Frontal cortex (tissue), 4 donors: ENCODE measurements around the gene KRT86. TPM values are rescaled to one million over a fixed set of nuclear protein-coding genes. Genes with fewer than 3 reads are reported as not detected.

Source experiments
- DNase-seq, 2 donors: peaks; one replicate each; pipeline ENCODE4 v3.0.0; 2012; ENCODE audit warnings: low spot score in 2 of 2
- FAIRE-seq: peaks from 2 replicates; lab custom pipeline; 2012; peaks lifted over from hg19 to GRCh38; lab: Jason Lieb, UNC
- total RNA-seq: library from RNA; depleted of rRNA; stranded (reverse); fragments of >200 nt; gene quantifications from one replicate; pipeline ENCODE4 v1.2.3, GENCODE V29; 2014
- donor health status: control.
- donor health status: control.
- donor health status: control.

Gene KRT86
- under 0.01 TPM for total RNA-seq

DNA sequence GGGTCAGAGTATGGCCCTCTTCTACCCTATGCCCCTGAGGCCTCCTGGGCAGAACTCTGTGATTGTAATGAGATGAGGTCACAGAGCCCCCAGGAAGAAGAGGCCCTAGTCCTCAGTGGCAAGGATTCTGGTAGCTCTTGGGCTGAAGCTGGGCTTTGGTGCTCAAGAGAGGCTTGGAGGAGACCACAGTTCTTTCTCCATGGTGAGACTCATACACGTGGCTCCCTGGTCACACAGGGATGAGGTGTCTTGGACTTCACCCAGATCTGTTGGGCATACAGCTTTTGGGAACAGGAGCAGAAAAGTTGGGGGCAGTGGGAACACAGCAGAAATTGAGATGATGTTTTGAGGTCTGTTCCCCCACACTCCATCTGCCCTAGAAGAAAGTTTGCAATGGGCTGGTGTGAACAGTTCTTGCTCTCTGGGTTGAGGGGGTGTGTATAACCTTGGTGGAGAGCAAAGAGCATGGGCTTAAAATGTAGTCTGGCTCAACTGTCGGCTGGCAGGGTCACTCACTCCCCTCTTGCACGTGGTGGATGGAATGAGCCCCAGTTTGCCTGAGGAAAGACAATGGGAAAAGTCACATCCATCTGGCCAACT, at the start of gene KRT86:
KRT86 (plus strand) TSS at position 125 of the 600 bp plus-strand sequence. CDS start 27,272 bp downstream, outside the sequence.
- no peak for DNase-seq
- FAIRE-seq: no peak

DNA sequence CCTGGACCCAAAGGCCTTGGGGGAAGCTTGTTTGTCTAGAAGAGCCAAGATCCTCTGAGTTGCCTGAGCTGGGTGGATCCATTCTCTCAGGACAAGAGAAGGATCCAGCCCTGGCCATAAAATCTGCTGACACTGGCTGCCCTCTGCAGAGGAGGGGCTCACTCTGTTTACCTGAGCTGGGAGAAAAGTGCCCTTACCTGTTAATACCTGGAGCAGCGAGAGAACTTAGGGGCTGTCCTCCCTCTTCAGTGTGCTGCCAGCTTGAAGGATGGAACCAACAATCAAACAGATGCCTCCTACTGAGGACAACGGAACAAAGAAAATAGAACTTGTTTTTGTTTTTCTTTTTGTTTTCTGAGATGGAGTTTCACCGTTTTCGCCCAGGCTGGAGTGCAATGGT, 48.7 kb upstream of the KRT86 start:
- no peak for DNase-seq
- no peak for FAIRE-seq

DNA sequence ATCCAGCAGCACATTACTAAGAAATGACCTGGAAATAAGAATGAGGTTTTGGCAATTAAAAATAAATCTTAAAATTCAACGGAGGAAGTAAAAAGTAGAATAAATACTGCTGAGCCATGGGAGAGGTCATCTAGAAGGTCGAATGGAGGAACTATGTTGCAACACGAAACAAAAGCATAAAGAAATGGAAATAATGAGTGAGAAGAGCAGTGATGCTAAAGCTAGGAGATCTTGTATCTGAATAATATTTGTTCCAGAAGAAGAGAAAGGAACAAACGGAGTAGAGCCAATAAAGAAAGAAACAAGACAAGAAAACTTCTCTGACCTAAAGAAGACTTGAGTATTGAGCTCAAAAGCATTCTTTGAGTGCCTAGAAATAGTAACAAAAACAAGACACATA, 48.0 kb upstream of the KRT86 start:
- FAIRE-seq: no peak
- DNase-seq: no peak

DNA sequence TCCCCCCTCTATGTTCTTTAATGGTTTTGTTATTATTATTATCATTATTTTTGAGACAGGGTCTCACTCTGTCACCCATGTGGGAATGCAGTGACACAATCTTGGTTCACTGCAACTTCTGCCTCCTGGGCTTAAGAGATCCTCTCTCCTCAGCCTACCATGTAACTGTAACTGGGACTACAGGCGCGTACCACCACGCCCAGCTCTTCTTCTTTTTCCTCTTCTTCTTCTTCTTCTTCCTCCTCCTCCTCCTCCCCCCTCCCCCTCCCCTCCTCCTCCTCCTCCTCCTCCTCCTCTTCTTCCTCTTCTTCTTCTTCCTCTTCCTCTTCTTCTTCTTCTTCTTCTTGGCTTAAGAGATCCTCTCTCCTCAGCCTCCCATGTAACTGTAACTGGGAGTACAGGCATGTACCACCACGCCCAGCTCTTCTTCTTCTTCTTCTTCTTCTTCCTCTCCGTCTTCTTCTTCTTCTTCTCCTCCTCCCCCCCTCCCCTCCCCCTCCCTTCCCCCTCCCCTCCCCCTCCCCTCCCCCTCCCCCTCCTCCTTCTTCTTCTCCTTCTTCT, 46.8 kb upstream of the KRT86 start:
- FAIRE-seq (no peak), DNase-seq (no peak)

DNA sequence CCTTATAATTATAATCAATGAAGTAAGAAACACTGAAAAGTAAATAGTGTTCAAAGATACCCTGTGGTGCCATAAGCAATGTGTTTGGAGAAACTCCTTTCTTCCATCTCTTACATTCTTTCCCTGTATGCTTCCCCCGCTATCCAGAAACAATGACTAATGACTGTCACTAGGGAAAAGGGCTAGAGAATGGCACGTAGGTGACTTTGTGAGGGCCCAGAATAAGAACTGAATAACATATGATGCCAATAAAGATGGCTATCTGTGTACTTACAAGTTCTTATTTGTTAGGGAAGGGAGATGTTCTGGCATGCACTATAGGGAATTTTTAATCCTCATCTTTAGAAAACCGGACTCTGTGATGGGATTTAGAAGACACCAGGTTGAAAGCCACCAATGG, 46.1 kb upstream of the KRT86 start:
- FAIRE-seq: no peak
- DNase-seq: no peak

DNA sequence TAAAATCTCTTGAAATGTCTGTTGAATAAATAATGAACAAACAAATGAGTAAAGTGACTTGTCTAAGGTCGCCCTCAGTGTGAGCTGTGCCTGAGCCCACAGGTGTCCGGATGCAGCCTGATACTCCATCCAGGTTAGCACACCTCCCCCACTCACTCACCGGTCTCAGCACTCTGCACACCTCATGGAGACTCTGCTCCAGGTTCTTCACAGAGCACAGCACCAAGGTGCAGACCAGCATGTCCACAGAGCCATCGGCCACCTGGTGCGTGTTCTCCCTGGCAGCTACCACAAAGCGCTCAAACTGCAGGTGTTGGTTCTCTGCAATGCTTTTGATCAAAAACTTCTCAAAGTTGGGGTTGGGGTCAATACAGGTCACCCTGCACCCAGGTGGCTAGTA, 45.5 kb upstream of the KRT86 start:
- no peak for FAIRE-seq
- DNase-seq: no peak

DNA sequence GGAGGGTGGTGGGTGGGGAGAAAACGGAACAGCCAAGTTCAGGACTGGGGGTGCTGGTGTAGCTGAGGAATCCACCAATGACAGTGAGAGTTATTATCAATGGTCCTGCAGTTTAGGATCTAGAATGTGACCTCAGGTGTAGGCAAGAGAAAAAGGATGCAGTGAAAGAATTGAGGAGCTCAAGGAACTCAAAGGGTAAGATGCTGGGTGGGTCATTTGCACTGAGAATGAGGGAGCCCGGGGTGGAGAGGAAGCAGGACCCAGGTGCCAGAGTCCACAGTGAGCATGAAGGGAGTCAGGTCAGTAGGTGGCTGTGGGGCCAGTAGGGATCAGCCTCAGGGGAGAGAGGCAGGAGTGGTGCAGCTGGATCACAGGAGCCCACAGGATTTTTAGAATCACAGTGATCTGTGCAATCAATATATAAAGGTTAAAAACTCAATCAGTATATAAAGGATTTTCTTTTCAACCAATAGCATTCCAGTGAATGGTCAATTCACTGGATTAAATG, 44.6 kb upstream of the KRT86 start:
- FAIRE-seq: no peak
- no peak for DNase-seq

DNA sequence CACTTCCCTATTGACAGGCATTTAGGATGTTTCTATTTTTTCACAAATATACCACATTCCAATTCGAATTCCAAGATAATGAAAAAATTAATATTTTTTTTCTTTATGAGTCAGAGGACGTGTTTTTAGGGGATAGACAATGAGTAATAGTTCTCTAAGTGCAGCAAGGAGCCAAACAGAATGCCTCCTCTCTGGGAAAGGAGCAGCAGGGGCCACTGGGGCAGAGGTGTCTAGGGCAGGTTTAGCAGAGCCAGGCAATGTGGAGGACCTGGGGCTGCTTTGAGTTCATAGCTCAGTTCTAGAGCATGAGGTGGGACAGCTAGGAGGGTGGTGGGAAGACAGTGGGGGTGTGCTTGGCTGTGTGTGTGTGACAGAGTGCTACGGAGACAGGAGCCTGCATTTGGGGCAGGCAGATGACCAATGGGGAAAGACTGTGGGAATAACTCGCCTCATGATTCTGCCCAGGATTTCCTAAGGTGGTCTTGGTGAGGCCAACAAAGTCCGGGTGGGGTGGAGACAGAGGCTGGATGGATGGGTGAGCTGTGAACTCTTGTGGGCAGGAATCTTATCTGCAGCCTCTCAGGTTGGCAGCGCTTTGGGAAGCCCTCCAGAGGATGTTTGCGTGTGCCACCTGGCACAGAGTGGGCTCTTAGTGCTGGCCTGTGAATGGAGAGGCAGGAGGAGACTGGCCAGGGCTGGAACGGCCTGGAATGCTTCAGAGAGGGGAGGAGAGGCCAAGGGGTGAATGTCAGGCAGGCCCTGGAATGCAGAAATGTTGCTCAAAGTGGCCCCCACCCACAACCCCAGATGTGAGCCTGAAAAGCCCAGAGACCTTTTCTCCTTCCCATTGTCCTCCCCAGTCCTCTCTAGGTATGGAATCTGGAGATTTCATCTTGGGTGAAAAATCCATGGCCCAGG, 43.8 kb upstream of the KRT86 start:
- FAIRE-seq (no peak), DNase-seq (no peak)

DNA sequence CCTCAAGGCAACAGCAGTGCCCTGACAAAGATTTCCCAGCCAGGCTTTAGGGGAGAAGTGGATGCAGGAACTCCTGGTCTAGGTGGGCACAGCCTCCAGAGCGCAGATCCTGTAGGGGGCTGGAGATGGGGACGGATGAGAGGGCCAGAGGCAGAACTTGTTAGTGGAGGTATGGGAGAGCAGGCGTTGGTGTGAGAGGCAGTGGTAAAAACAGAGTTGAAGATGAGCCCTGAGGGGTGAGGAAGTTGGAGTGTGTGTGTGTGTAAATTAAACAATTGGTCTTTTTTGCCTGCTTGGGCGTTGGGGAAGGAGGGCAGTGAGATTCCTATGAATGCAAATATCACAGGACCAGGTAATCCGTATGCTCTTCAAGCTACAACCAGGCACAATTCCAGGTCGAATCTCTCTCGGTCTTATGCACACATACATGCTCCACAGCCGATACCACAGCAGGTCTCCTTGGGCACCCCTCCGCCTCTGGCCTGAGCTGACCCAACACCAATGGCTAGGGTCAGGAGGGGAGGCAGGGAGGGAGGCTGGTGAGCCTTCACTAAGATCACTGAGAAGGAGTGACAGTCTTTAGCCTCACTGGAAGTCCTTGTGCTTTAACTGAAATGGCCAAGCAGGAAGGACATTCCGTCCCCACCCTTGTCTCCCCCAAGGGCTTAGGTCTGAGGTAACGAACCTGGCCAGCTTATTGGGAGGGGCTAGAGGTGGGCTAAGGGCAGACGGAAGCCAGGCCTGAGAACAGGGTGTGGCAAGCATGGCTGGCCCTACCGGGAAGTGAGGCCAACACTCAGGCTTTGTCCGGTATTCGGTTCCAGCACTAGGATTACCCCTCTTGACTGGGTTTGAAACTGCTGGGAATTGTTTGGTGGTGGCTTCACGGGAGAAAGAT, 42.9 kb upstream of the KRT86 start:
- no peak for FAIRE-seq
- DNase-seq: no peak

DNA sequence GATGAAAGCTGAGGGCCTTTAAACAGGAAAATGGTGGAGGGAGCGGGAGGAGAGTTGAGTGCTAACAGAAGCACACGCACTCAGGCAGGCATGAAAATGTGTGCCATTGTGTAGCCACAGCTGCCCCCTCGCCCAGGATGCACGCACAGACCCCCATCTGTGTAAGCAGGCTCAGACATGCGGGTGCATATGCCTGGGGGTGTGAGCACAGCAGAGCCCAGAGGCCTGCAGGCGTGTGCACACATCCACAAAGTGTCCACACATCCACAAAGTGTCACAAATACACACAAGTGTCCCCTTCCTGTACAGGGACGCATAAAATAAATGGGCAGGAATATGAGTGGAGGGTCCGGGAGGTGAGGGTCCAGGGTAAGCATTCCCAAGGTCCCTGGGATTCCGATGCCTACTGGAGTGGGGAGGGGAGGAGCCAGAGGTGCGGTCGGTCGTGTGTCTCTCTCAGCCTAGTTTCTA, 42.2 kb upstream of the KRT86 start:
- no peak for FAIRE-seq

DNA sequence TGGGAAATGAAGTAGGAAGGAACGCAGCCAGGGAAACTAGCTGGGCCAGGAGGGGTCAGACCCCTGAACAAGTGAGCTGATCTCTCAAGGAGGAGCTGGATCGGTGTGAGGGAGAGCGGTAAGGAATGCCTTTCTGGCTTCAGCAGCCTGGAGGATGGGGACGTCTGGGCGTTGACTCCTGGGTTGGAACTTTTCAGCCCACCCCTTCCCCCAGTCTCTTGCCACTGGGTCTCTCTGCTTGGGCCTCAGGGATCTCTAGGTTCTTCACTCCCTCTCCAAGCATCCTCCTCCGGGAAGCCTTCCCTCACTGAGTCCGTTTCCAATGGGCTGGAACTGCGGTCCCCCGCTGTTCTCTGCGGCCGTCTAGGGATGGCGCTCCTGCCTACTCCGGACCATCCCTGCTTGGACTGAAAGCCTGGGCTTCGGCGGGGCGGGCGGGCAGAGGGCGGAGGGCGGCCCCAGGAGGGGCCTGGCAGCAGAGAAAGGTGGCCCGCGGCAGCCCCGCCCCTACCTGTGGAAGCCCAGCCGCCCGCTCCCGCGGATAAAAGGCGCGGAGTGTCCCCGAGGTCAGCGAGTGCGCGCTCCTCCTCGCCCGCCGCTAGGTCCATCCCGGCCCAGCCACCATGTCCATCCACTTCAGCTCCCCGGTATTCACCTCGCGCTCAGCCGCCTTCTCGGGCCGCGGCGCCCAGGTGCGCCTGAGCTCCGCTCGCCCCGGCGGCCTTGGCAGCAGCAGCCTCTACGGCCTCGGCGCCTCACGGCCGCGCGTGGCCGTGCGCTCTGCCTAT, 41.6 kb upstream of the KRT86 start, which contains the start of gene KRT7:
KRT7 (plus strand) TSS at position 570 of the 788 bp plus-strand sequence; CDS start at position 624, 54 bp downstream.
- DNase-seq (no peak), FAIRE-seq (no peak)

More for the DNA sequence above, 42.2 kb upstream of the KRT86 start:
- no peak for DNase-seq

DNA sequence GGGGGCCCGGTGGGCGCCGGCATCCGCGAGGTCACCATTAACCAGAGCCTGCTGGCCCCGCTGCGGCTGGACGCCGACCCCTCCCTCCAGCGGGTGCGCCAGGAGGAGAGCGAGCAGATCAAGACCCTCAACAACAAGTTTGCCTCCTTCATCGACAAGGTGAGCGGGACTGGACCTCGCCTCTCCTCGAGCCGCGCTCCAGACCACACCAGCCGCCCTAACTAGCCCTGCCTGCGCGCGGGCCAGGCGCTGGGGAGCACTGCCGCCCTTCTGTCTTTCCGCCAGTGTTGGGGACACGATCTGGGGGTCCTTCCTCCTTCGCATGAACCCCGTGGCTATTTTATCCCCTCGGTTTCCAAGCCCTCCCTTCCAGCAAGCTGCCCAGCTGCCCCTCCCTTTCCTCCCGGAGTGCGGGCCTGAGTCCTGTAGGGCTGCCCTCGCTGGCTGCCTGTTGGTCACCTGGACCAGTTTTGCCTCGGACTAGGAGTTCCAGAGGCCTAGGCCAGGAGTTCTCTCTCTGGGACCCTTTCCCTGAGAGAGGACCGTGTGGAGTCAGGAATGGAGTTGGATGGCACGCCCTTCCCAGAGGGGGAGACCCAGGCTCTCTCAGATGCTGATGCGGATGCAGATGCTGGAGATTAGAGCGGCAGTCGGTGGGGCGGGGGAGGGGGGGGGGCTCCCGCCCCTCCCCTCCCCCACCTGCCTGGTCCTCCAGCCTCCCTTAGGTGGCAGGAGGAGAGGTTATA, 40.8 kb upstream of the KRT86 start:
- FAIRE-seq: no peak

DNA sequence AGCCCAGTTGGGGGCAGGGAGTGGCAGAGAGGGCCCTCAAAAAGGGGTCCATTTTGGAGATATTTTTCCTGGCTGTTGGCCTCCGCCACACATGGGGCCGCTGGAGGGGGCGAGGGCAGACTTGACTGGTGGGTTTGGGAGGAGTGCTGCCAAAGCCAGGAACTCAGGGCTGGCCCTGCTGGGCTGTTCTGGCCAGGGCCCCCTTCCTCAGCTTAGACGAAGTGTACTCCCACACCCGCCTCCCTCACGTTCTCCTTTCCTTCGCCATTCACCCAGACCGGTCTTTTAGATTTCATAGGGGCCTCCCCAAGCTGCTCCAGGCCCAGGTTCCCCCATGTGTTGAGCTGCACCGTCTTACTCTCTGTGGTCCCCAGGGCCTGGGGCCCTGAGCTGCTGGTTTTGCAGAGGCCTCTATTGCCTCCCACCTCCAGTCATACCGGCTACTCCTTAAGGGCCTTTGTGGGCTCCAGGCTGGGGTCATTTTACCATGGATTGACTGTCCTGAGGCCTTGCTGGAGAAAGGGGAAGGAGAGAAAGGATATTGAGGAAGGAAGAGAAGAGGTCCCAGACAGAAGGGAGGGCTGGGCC, 40.1 kb upstream of the KRT86 start:
- DNase-seq: no peak

More for the DNA sequence above, 40.8 kb upstream of the KRT86 start:
- no peak for DNase-seq

DNA sequence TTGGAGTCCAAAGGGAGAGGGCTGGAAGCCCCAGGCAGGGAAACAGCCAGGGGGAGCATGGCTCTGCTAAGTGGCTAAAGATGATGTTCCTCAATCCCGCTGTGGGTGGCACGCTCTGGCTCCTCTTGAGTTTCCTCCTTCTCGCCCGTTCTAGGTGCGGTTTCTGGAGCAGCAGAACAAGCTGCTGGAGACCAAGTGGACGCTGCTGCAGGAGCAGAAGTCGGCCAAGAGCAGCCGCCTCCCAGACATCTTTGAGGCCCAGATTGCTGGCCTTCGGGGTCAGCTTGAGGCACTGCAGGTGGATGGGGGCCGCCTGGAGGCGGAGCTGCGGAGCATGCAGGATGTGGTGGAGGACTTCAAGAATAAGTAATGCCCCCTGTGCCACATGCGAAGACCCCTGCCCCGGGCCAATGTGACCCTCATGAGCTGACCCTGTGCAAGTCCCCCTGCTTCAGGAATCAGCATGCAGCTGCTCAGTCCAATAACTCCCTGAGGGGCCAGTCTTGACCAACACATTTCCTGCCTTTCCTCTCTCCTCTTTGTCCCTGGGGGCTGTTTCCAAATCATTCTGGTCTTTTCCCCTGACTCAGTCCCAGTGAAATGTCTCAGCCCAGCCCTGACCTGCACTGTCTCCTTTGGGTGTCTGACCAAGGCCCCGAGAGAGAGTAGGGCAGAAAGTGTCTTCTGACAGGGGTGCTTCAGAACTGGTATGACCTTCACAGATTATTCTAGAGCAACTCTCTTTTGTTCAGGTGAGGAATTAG, 39.3 kb upstream of the KRT86 start:
- DNase-seq (no peak), FAIRE-seq (no peak)

More for the DNA sequence above, 40.1 kb upstream of the KRT86 start:
- no peak for FAIRE-seq

DNA sequence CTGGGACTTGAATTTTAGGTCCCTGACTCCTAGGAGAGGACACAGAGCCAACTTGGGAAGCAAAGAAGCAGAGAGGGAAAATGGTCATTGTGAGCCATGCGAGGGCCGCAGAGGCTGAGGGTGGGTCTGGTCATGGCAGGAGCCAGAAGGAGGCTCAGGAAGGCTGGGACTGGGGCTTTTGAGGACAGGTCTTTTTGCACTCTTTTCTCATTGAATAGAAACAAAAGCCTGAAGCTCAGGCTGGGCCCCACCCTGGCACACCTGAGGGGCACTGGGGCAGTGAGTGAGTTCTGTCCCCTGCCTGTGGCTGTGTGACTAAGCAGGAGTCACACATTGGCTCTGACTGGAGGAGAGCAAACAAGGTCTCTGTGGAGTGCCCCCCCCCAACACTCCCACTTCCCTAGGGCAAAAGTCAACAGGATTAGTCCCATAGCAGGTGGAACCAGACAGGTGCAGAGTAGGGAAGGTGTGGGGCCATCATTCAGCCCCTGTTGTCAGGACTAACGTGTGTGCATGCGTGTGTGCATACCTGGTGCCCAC, 38.6 kb upstream of the KRT86 start:
- DNase-seq: no peak
- FAIRE-seq: no peak

DNA sequence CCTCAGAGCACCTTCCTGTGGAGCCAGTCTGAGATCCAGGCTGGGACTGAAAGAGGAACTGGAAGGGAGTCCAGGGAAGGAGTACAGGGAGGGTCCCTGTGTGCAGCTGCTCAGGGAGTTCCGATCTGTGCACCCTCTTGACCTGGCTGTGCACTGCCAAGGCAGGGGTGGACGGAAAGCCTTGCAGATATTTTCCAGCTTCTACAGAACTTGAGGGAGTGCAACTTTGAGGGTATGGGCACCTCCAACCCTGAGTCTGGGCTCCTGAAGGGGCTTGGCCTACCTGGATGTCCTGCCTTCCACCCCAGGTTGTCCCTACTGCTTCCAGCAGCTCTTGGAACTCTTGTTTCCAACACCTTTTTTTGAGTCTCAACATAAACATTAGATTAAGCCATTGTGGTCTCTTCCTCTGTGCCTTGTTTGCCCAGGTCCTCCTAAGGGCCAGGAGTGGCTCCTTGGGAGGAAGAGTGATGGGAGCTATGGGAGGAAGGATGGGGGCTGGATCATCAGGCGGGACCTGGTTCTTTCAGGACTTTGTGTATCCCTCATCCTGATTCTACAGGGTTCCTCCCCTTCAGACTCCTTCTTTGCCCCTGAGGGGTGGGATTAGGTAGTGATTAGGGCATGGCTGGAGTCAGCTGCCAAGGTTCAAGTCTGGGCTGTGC, 37.9 kb upstream of the KRT86 start:
- FAIRE-seq (no peak), DNase-seq (peak in 1 of 2 donors; percentile 7)
